Mucosa of stomach (tissue), 1 donor: ENCODE results near the gene TUBA4A.

Experiments used
- H3K27me3 ChIP-seq: one replicate; pipeline ENCODE4 v1.7.0; 2013; ENCODE audit warnings: mild to moderate bottlenecking, low read length; ENCODE audit not compliant: control insufficient read depth, insufficient read depth
- H3K36me3 ChIP-seq: one replicate; pipeline ENCODE4 v1.7.0; 2013; ENCODE audit warnings: low read length; ENCODE audit not compliant: control insufficient read depth, insufficient read depth
- H3K4me1 ChIP-seq: one replicate; pipeline ENCODE4 v1.7.0; 2013; ENCODE audit warnings: mild to moderate bottlenecking, low read length; ENCODE audit not compliant: control insufficient read depth, insufficient read depth
- H3K4me3 ChIP-seq: one replicate; pipeline ENCODE4 v1.7.0; 2013; ENCODE audit warnings: low read length
- H3K9ac ChIP-seq: one replicate; pipeline ENCODE4 v1.7.0; 2013; ENCODE audit warnings: mild to moderate bottlenecking, low read length, moderate library complexity
- H3K9me3 ChIP-seq: one replicate; pipeline ENCODE4 v1.7.0; 2013; ENCODE audit warnings: mild to moderate bottlenecking, low read length, moderate library complexity; ENCODE audit not compliant: control insufficient read depth
- donor health status: Pancreatic carcinoma.

TUBA4A gene

GRCh38 chr2:219213026-219213415 is 40.7 kb downstream of the TUBA4A start:
- Histone ChIP-seq H3K27me3 (no peaks in the 10 kb centered on the region), H3K4me3 (no peak overlapping the region), H3K9ac (no peak overlapping the region), H3K4me1 (peaks cover 23% of the 10 kb centered on the region), H3K36me3 (peaks cover 6% of the 10 kb centered on the region), H3K9me3 (no peaks in the 10 kb centered on the region)

GRCh38 chr2:219210886-219211362 is 42.8 kb downstream of the TUBA4A start:
- H3K36me3 ChIP-seq: peaks cover 6% of the 10 kb centered on the region
- peaks cover 19% of the 10 kb centered on the region for H3K4me1 ChIP-seq
- no peaks in the 10 kb centered on the region for H3K27me3 ChIP-seq
- no peak overlapping the region for H3K4me3 ChIP-seq
- H3K9ac ChIP-seq: no peak overlapping the region
- no peaks in the 10 kb centered on the region for H3K9me3 ChIP-seq

GRCh38 chr2:219210196-219210885 is 43.4 kb downstream of the TUBA4A start:
- H3K9ac ChIP-seq: no peak overlapping the region
- no peak overlapping the region for H3K4me3 ChIP-seq
- peaks cover 6% of the 10 kb centered on the region for H3K36me3 ChIP-seq
- no peaks in the 10 kb centered on the region for H3K27me3 ChIP-seq
- H3K4me1 ChIP-seq: peaks cover 19% of the 10 kb centered on the region
- H3K9me3 ChIP-seq: no peaks in the 10 kb centered on the region

- peaks cover 6% of the 10 kb centered on the region for H3K36me3 ChIP-seq
- H3K27me3 ChIP-seq: no peaks in the 10 kb centered on the region
- no peaks in the 10 kb centered on the region for H3K9me3 ChIP-seq
- peaks cover 19% of the 10 kb centered on the region for H3K4me1 ChIP-seq
- no peak overlapping the region for H3K4me3 ChIP-seq
- H3K9ac ChIP-seq: no peak overlapping the region
Measured at GRCh38 chr2:219209236-219210195, 44.2 kb downstream of the TUBA4A start.

- H3K4me3 ChIP-seq: peak overlapping the region; percentile 52
- peaks cover 19% of the 10 kb centered on the region for H3K4me1 ChIP-seq
- no peak overlapping the region for H3K9ac ChIP-seq
- H3K36me3 ChIP-seq: peaks cover 6% of the 10 kb centered on the region
- no peaks in the 10 kb centered on the region for H3K27me3 ChIP-seq
- H3K9me3 ChIP-seq: no peaks in the 10 kb centered on the region
Measured at GRCh38 chr2:219207884-219208740, 45.6 kb downstream of the TUBA4A start.

- no peaks in the 10 kb centered on the region for H3K27me3 ChIP-seq
- H3K9ac ChIP-seq: peak overlapping the region; percentile 98
- no peaks in the 10 kb centered on the region for H3K9me3 ChIP-seq
- peaks cover 6% of the 10 kb centered on the region for H3K36me3 ChIP-seq
- peak overlapping the region; percentile 52 for H3K4me3 ChIP-seq
- H3K4me1 ChIP-seq: peaks cover 19% of the 10 kb centered on the region
Measured at GRCh38 chr2:219207134-219207883, 46.4 kb downstream of the TUBA4A start.

- Histone ChIP-seq H3K36me3 (peaks cover 6% of the 10 kb centered on the region), H3K4me1 (peaks cover 19% of the 10 kb centered on the region), H3K4me3 (peak within 1 kb of the TSS; percentile 52), H3K27me3 (no peaks in the 10 kb centered on the region), H3K9ac (peak within 1 kb of the TSS; percentile 98), H3K9me3 (no peaks in the 10 kb centered on the region)
Measured at GRCh38 chr2:219206328-219207133, 47.2 kb downstream of the TUBA4A start, which contains the start of gene ZFAND2B. ZFAND2B (plus strand) TSS chr2:219206782; CDS start chr2:219206988, 206 bp downstream.

- Histone ChIP-seq H3K4me3 (peak overlapping the region; percentile 52), H3K4me1 (peaks cover 19% of the 10 kb centered on the region), H3K9me3 (no peaks in the 10 kb centered on the region), H3K9ac (peak overlapping the region; percentile 98), H3K27me3 (no peaks in the 10 kb centered on the region), H3K36me3 (peaks cover 6% of the 10 kb centered on the region)
Measured at GRCh38 chr2:219205981-219206327, 47.8 kb downstream of the TUBA4A start.

- Histone ChIP-seq H3K9me3 (no peaks in the 10 kb centered on the region), H3K9ac (no peak overlapping the region)
Measured at GRCh38 chr2:219205165-219205538, 48.6 kb downstream of the TUBA4A start.

GRCh38 chr2:219204425-219205164 is 49.1 kb downstream of the TUBA4A start:
- no peaks in the 10 kb centered on the region for H3K9me3 ChIP-seq
- no peak overlapping the region for H3K4me3 ChIP-seq
- H3K9ac ChIP-seq: no peak overlapping the region
- peaks cover 6% of the 10 kb centered on the region for H3K36me3 ChIP-seq
- H3K27me3 ChIP-seq: no peaks in the 10 kb centered on the region
- H3K4me1 ChIP-seq: peaks cover 19% of the 10 kb centered on the region

More at GRCh38 chr2:219205165-219205538, 48.6 kb downstream of the TUBA4A start:
- no peaks in the 10 kb centered on the region for H3K27me3 ChIP-seq
- peaks cover 19% of the 10 kb centered on the region for H3K4me1 ChIP-seq
- H3K36me3 ChIP-seq: peaks cover 6% of the 10 kb centered on the region
- H3K4me3 ChIP-seq: no peak overlapping the region
